Astrocyte of the cerebellum (primary cell): Measurements from ENCODE around the gene RPL15.

Experiments
- DNase-seq: peaks from one replicate; pipeline ENCODE4 v3.0.0-alpha.2; 2011; ENCODE audit warnings: low read depth
- H3K4me3 ChIP-seq: 2 replicates; pipeline ENCODE4 v1.5.1; 2011; ENCODE audit warnings: mild to moderate bottlenecking, low read depth, low read length, moderate library complexity
- CTCF ChIP-seq: IDR thresholded peaks from 2 replicates; pipeline ENCODE4 v1.5.1; 2012; ENCODE audit warnings: low read length, low read depth, moderate library complexity, mild to moderate bottlenecking; ENCODE audit errors: missing control alignments
- in situ Hi-C: cut with HindIII; loops from 2 replicates; pipeline ENCODE4 v1.10.0; 2017; ENCODE audit warnings: low sequenced_read_pairs

Gene RPL15

GRCh38 chr3:23945663-23945912 is 28.7 kb downstream of the RPL15 start:
- H3K4me3 ChIP-seq, result peak overlapping the region; percentile 69
- in situ Hi-C loops, result no loop called here

GRCh38 chr3:23945913-23946687 is 29.2 kb downstream of the RPL15 start:
- in situ Hi-C loops, result no loop called here
- H3K4me3 ChIP-seq, result peak overlapping the region; percentile 58
- peak; percentile 81 for DNase-seq
- TF ChIP-seq CTCF, result no peak

More at GRCh38 chr3:23945663-23945912, 28.7 kb downstream of the RPL15 start:
- TF ChIP-seq CTCF, result no peak
- no peak for DNase-seq

- in situ Hi-C loops, result no loop called here
- DNase-seq, result no peak
- no peak for TF ChIP-seq CTCF
Observed at GRCh38 chr3:23948761-23949160, 31.8 kb downstream of the RPL15 start.

GRCh38 chr3:23949784-23950183 is 32.9 kb downstream of the RPL15 start:
- no peak overlapping the region for H3K4me3 ChIP-seq
- in situ Hi-C loops, result no loop called here

More at GRCh38 chr3:23948761-23949160, 31.8 kb downstream of the RPL15 start:
- no peak overlapping the region for H3K4me3 ChIP-seq

DNA sequence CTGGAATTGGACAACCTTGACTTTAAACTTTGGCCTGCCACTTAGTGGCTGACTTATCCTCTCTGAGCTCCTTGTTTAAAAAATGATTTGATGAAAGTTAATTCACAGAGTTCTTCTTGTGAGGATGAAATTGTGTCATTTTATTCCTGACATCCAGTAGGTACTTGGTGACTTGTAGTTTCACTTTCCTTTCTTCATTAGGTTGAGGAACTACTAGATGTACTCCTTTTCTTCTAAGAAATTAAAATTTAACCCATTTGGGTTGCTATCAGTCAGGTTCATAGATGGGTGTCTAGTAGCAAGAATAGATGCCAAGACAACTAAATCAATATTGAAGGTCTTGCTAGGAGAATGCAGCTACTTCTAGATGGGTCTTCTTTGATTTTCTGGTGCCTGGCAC is 33.4 kb downstream of the RPL15 start:
- no peak for TF ChIP-seq CTCF
- in situ Hi-C loops, result no loop called here
- no peak overlapping the region for H3K4me3 ChIP-seq
- DNase-seq, result no peak

More at GRCh38 chr3:23949784-23950183, 32.9 kb downstream of the RPL15 start:
- DNase-seq, result no peak
- no peak for TF ChIP-seq CTCF

DNA sequence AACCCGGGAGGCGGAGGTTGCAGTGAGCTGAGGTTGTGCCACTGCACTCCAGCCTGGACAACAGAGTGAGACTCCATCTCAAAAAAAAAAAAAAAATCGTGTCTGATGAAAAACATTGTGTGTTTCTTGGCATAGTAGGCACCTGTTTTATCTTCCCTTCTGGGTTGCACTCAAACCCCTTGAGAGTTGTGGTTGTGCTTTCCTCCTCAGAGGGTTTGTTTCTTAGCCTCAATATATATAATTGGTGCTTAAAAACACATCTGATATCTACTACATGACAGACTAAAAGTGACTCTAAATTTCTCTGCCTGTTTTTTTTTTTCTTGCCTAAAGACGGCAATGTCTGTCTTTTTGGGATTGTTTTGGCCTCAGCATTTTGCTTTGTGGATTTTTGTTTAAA is 35.7 kb downstream of the RPL15 start:
- in situ Hi-C loops, result no loop called here
- TF ChIP-seq CTCF, result no peak
- H3K4me3 ChIP-seq, result no peak overlapping the region
- DNase-seq, result no peak

DNA sequence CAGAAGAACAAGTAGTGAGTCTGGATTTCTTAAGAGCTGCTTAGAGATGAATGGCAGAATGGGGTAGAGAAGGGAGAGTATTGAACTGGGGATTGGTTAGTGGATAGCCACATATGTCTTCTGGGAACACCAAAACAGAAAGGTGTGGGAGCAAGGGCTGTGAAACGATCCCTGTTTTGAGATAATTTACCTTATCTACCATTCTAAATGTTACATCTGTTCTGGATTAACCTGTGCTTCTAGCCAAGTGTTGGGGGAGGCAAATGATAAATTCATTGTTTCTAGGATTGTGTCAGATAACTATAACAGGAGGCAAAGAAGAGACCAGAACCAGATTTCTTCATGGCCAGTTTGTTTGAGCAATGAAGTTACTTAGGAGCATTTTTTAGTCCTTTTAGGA is 36.6 kb downstream of the RPL15 start:
- H3K4me3 ChIP-seq, result no peak overlapping the region
- DNase-seq, result no peak
- in situ Hi-C loops, result no loop called here
- no peak for TF ChIP-seq CTCF
